Neutrophil (primary cell): ENCODE results near the gene MYO3A.

Experiments
- H3K27ac ChIP-seq: fragments of 200-600 bp; sonication (generic); 2 replicates; pipeline ENCODE4 v1.5.1; 2016; ENCODE audit warnings: mild to moderate bottlenecking, moderate library complexity
- H3K27me3 ChIP-seq: fragments of 200-600 bp; sonication (generic); 2 replicates; pipeline ENCODE4 v1.6.0; 2016; ENCODE audit warnings: mild to moderate bottlenecking
- H3K36me3 ChIP-seq: fragments of 200-600 bp; sonication (generic); 2 replicates; pipeline ENCODE4 v1.5.1; 2017
- H3K4me1 ChIP-seq, 2 experiments: fragments of 200-600 bp in 1 of 2; sonication (generic) in 1 of 2; 1 replicate in 1 of 2; 2 replicates in 1 of 2; pipeline versions ENCODE4 v1.5.1 to v1.6.1; 2013 to 2016; ENCODE audit warnings: low read depth in 1 of 2, low read length in 1 of 2, mild to moderate bottlenecking in 1 of 2, moderate library complexity in 1 of 2; ENCODE audit not compliant: control insufficient read depth in 1 of 2, insufficient read depth in 1 of 2
- H3K4me3 ChIP-seq, 2 experiments: fragments of 200-600 bp in 1 of 2; sonication (generic) in 1 of 2; 1 replicate in 1 of 2; 2 replicates in 1 of 2; pipeline ENCODE4 v1.5.1; 2013 to 2016; ENCODE audit warnings: low read depth in 1 of 2, low read length in 1 of 2, mild to moderate bottlenecking in 1 of 2, moderate library complexity in 1 of 2
- H3K9me3 ChIP-seq: fragments of 200-600 bp; sonication (generic); 2 replicates; pipeline ENCODE4 v1.5.1; 2016
- TF ChIP-seq, protein P1 (sequence below): fragments of 200-600 bp; sonication (generic); IDR thresholded peaks from 2 replicates; pipeline ENCODE4 v1.5.1; 2016; ENCODE audit warnings: antibody characterized with exemption

MYO3A gene

GRCh38 chr10:26213157-26213800 is 279.2 kb downstream of the MYO3A start:
- Histone ChIP-seq H3K36me3 (no peaks in the 10 kb centered on the region), H3K27me3 (peaks cover 99% of the 10 kb centered on the region), H3K4me1 (no peaks in the 10 kb centered on the region), H3K9me3 (no peaks in the 10 kb centered on the region), H3K27ac (no peak overlapping the region), H3K4me3 (no peak overlapping the region)
- TF ChIP-seq, protein P1, sequence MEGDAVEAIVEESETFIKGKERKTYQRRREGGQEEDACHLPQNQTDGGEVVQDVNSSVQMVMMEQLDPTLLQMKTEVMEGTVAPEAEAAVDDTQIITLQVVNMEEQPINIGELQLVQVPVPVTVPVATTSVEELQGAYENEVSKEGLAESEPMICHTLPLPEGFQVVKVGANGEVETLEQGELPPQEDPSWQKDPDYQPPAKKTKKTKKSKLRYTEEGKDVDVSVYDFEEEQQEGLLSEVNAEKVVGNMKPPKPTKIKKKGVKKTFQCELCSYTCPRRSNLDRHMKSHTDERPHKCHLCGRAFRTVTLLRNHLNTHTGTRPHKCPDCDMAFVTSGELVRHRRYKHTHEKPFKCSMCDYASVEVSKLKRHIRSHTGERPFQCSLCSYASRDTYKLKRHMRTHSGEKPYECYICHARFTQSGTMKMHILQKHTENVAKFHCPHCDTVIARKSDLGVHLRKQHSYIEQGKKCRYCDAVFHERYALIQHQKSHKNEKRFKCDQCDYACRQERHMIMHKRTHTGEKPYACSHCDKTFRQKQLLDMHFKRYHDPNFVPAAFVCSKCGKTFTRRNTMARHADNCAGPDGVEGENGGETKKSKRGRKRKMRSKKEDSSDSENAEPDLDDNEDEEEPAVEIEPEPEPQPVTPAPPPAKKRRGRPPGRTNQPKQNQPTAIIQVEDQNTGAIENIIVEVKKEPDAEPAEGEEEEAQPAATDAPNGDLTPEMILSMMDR: no peak

- Histone ChIP-seq H3K9me3 (no peaks in the 10 kb centered on the region), H3K27me3 (peaks cover 100% of the 10 kb centered on the region), H3K27ac (no peak overlapping the region), H3K36me3 (no peaks in the 10 kb centered on the region), H3K4me3 (no peak overlapping the region), H3K4me1 (no peaks in the 10 kb centered on the region)
- TF ChIP-seq, protein P1: no peak
Observed at GRCh38 chr10:26214004-26214403, 280.0 kb downstream of the MYO3A start.

GRCh38 chr10:26214551-26215395 is 280.7 kb downstream of the MYO3A start:
- Histone ChIP-seq H3K27me3 (peaks cover 100% of the 10 kb centered on the region), H3K36me3 (no peaks in the 10 kb centered on the region), H3K9me3 (no peaks in the 10 kb centered on the region), H3K4me3 (no peak overlapping the region), H3K4me1 (no peaks in the 10 kb centered on the region), H3K27ac (no peak overlapping the region)
- TF ChIP-seq, protein P1: no peak

GRCh38 chr10:26215396-26215934 is 281.4 kb downstream of the MYO3A start:
- H3K27me3 ChIP-seq: peaks cover 100% of the 10 kb centered on the region
- no peak overlapping the region for H3K27ac ChIP-seq
- no peaks in the 10 kb centered on the region for H3K9me3 ChIP-seq
- no peaks in the 10 kb centered on the region for H3K36me3 ChIP-seq
- TF ChIP-seq, protein P1: no peak
- no peaks in the 10 kb centered on the region for H3K4me1 ChIP-seq
- no peak overlapping the region for H3K4me3 ChIP-seq

DNA sequence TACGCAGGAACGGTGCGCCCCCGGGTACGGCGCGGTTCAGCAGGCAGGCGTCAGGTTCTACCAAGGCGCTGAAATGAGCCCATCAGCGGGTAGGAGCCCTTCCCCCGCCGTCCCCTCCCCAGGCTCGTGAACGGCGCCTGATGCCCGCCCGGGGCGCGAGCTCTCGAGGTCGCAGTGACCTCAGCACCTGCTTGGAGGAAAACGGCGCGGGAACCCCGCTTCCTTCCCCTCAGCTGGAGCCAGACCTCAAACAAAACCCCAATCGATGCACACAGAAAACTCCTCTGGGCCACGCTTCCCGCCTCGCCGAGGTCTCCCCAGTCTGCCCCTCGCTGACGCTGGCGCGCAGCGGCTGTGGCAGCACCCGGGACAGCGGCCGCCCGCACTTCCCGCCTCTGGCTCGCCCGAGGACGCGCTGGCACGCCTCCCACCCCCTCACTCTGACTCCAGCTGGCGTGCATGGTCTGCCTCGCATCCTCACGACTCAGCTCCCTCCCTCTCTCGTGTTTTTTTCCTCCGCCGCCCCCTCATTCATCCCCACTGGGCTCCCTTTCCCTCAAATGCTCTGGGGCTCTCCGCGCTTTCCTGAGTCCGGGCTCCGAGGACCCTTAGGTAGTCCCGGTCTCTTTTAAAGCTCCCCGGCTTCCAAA is 282.0 kb downstream of the MYO3A start:
- H3K27me3 ChIP-seq: peaks cover 100% of the 10 kb centered on the region

More for the DNA sequence above, 282.0 kb downstream of the MYO3A start:
- Histone ChIP-seq H3K36me3 (no peaks in the 10 kb centered on the region), H3K4me3 (no peak overlapping the region), H3K4me1 (no peaks in the 10 kb centered on the region), H3K9me3 (no peaks in the 10 kb centered on the region), H3K27ac (no peak overlapping the region)
- TF ChIP-seq, protein P1: no peak
